CD4-positive, CD25-positive, alpha-beta regulatory T cell (primary cell): Measurements from ENCODE around the gene THAP5. TPM values are rescaled to one million over a fixed set of nuclear protein-coding genes. Genes with fewer than 3 reads are reported as not detected.
"Not testable (repeated sequence)": the region's sequence is repeated elsewhere in the genome, so short reads cannot be mapped to it uniquely, and the experiment has no call there.

Experiments
- ATAC-seq, 2 donors: fragments of 150-1000 bp; cut with Tn5 transposase; one replicate each; pipeline ENCODE4 v1.10.0; 2021; ENCODE audit warnings: low read depth in 2 of 2, moderate number of reproducible peaks in 2 of 2, moderate library complexity in 1 of 2
- DNase-seq, 3 donors: peaks; one replicate each; pipeline versions ENCODE4 v3.0.0 to v3.0.0-alpha.2; 2012 to 2022; ENCODE audit warnings: mixed read lengths in 1 of 3
- H3K27ac ChIP-seq: one replicate; pipeline ENCODE4 v1.7.0; 2013; ENCODE audit warnings: mild to moderate bottlenecking, low read length; ENCODE audit not compliant: insufficient read depth, poor library complexity, severe bottlenecking
- H3K27me3 ChIP-seq: one replicate; pipeline ENCODE4 v1.7.0; 2013; ENCODE audit warnings: low read length; ENCODE audit not compliant: control insufficient read depth, insufficient read depth
- H3K36me3 ChIP-seq: one replicate; pipeline ENCODE4 v1.7.0; 2013; ENCODE audit warnings: mild to moderate bottlenecking, low read length, moderate library complexity; ENCODE audit not compliant: control insufficient read depth, insufficient read depth
- H3K4me1 ChIP-seq: 2 replicates; pipeline ENCODE4 v1.7.0; 2013; ENCODE audit warnings: mild to moderate bottlenecking, low read length; ENCODE audit not compliant: insufficient read depth, control insufficient read depth, poor library complexity, severe bottlenecking
- H3K4me3 ChIP-seq: one replicate; pipeline ENCODE4 v1.7.0; 2013; ENCODE audit warnings: low read depth, mild to moderate bottlenecking, low read length, moderate library complexity
- H3K9me3 ChIP-seq, 2 experiments: 1 replicate in 1 of 2; 2 replicates in 1 of 2; pipeline ENCODE4 v1.7.0; 2013; ENCODE audit warnings: low read length in 2 of 2, mild to moderate bottlenecking in 1 of 2, moderate library complexity in 1 of 2; ENCODE audit not compliant: control insufficient read depth in 2 of 2
- H3K27ac Mint-ChIP-seq, 3 donors: one replicate each; pipeline ENCODE4 v1.8.0; 2020 to 2022; ENCODE audit warnings: mild to moderate bottlenecking in 3 of 3, mixed read lengths in 3 of 3, moderate library complexity in 2 of 3
- H3K27me3 Mint-ChIP-seq: one replicate; pipeline ENCODE4 v1.8.0; 2022; ENCODE audit warnings: mild to moderate bottlenecking, mixed read lengths
- H3K36me3 Mint-ChIP-seq: one replicate; pipeline ENCODE4 v1.8.0; 2020; ENCODE audit warnings: mixed read lengths
- H3K4me1 Mint-ChIP-seq, 4 donors: one replicate each; pipeline ENCODE4 v1.8.0; 2020 to 2022; ENCODE audit warnings: mixed read lengths in 4 of 4, mild to moderate bottlenecking in 1 of 4
- H3K4me3 Mint-ChIP-seq, 4 donors: one replicate each; pipeline ENCODE4 v1.8.0; 2020 to 2022; ENCODE audit warnings: mild to moderate bottlenecking in 4 of 4, mixed read lengths in 4 of 4, moderate library complexity in 3 of 4
- H3K9me3 Mint-ChIP-seq, 7 donors: one replicate each; pipeline ENCODE4 v1.8.0; 2020 to 2022; ENCODE audit warnings: mixed read lengths in 7 of 7, mild to moderate bottlenecking in 3 of 7, moderate library complexity in 2 of 7
- polyA plus RNA-seq, 4 donors: library from polyadenylated mRNA; unstranded; fragments of 300-500 nt; fragmentation: Illumina TruSeq; gene quantifications; one replicate each; pipeline ENCODE4 v1.2.3, GENCODE V29; 2021
- total RNA-seq: library from RNA; stranded (reverse); gene quantifications from one replicate; pipeline ENCODE4 v1.2.3, GENCODE V29; 2022

THAP5 gene
- total and polyA plus RNA-seq, 5 donors from 2014 or later, result 11.3 to 33.7 (median 20.2) TPM

- H3K36me3 ChIP-seq, H3K4me3 Mint-ChIP-seq, H3K27me3 ChIP-seq, H3K27me3 Mint-ChIP-seq, H3K9me3 ChIP-seq, ATAC-seq, H3K4me1 ChIP-seq, DNase-seq, H3K4me3 ChIP-seq, H3K27ac ChIP-seq, H3K4me1 Mint-ChIP-seq, H3K36me3 Mint-ChIP-seq, H3K9me3 Mint-ChIP-seq: not testable (repeated sequence)
- peak overlapping the region in 1 of 3 donors; percentile 7 for H3K27ac Mint-ChIP-seq
Measured at GRCh38 chr7:108548141-108548896, 21.2 kb downstream of the THAP5 start.

DNA sequence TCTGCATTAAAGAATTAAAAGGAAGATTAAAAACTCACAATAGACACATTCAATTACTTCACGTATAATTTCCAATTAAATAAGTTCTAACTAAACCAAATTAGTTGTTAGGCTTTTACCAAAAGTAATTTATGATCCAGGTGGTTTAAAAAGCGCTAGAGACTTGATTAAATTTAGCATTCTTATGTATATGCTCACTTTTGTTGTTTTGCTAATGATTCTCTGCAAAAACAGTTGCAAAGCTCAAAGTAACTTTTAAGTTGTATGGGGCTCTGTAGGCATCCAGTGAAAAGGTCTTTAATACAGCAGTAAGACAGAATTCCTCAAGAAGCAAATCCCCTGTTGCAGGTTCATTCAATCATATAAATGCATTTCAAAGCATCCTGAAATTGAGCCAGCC lies 28.0 kb downstream of the THAP5 start:
- Mint-ChIP-seq H3K27ac (no peak overlapping the region), H3K9me3 (peaks cover 0 to 3% (median 0%) of the 10 kb centered on the region in 7 donors), H3K36me3 (no peaks in the 10 kb centered on the region), H3K4me1 (no peaks in the 10 kb centered on the region), H3K4me3 (no peak overlapping the region), H3K27me3 (no peaks in the 10 kb centered on the region)
- H3K36me3 ChIP-seq, result no peaks in the 10 kb centered on the region
- no peaks in the 10 kb centered on the region for H3K9me3 ChIP-seq
- peaks cover 4% of the 10 kb centered on the region for H3K27me3 ChIP-seq
- no peak for ATAC-seq
- no peak overlapping the region for H3K27ac ChIP-seq
- no peak overlapping the region for H3K4me3 ChIP-seq
- no peak for DNase-seq
- no peaks in the 10 kb centered on the region for H3K4me1 ChIP-seq

GRCh38 chr7:108538685-108539084 lies 30.8 kb downstream of the THAP5 start:
- H3K4me3 ChIP-seq, H3K9me3 Mint-ChIP-seq, DNase-seq, ATAC-seq, H3K27ac ChIP-seq, H3K36me3 Mint-ChIP-seq, H3K27me3 ChIP-seq, H3K4me3 Mint-ChIP-seq, H3K36me3 ChIP-seq, H3K9me3 ChIP-seq, H3K27ac Mint-ChIP-seq, H3K4me1 Mint-ChIP-seq, H3K4me1 ChIP-seq, H3K27me3 Mint-ChIP-seq: not testable (repeated sequence)

- H3K4me1 ChIP-seq, H3K36me3 Mint-ChIP-seq, H3K9me3 ChIP-seq: not testable (repeated sequence)
Measured at GRCh38 chr7:108538236-108538635, 31.3 kb downstream of the THAP5 start.

GRCh38 chr7:108537229-108537628 lies 32.3 kb downstream of the THAP5 start:
- H3K9me3 Mint-ChIP-seq, result peaks cover 0 to 3% (median 0%) of the 10 kb centered on the region in 7 donors
- no peaks in the 10 kb centered on the region for H3K4me1 ChIP-seq

More at GRCh38 chr7:108538236-108538635, 31.3 kb downstream of the THAP5 start:
- H3K27me3 ChIP-seq, H3K4me3 ChIP-seq, ATAC-seq, H3K4me1 Mint-ChIP-seq, H3K27ac ChIP-seq, DNase-seq, H3K27me3 Mint-ChIP-seq, H3K27ac Mint-ChIP-seq, H3K4me3 Mint-ChIP-seq, H3K36me3 ChIP-seq, H3K9me3 Mint-ChIP-seq: not testable (repeated sequence)

DNA sequence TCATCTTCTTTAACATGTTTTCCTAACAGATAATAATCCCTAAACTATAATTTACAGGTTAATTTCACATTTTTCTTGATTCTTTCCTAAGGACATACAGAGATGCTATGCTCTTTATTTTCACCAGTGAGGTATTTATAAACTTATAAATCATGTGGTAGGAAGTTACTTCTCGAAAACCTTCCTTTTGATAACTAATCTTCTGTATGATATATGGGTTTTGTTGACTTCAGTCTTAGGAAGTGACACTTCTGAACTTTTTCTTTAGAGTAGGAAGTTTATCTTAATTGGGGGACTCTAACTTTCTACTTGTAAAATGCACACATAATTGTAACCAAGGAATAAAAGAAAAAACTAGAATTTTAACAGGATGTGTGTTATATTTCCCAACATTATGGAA lies 33.8 kb downstream of the THAP5 start:
- no peaks in the 10 kb centered on the region for H3K36me3 ChIP-seq
- Mint-ChIP-seq H3K4me3 (no peak overlapping the region), H3K4me1 (no peaks in the 10 kb centered on the region), H3K9me3 (peaks cover 0 to 3% (median 0%) of the 10 kb centered on the region in 7 donors), H3K27me3 (peaks cover 9% of the 10 kb centered on the region), H3K36me3 (no peaks in the 10 kb centered on the region), H3K27ac (no peak overlapping the region)
- peaks cover 4% of the 10 kb centered on the region for H3K27me3 ChIP-seq
- DNase-seq (no peak), ATAC-seq (no peak)
- H3K4me1 ChIP-seq, result no peaks in the 10 kb centered on the region
- no peak overlapping the region for H3K27ac ChIP-seq
- no peak overlapping the region for H3K4me3 ChIP-seq
- no peaks in the 10 kb centered on the region for H3K9me3 ChIP-seq

More at GRCh38 chr7:108537229-108537628, 32.3 kb downstream of the THAP5 start:
- Histone ChIP-seq H3K27me3 (peaks cover 4% of the 10 kb centered on the region), H3K4me3 (no peak overlapping the region), H3K9me3 (no peaks in the 10 kb centered on the region), H3K36me3 (no peaks in the 10 kb centered on the region), H3K27ac (no peak overlapping the region)
- no peaks in the 10 kb centered on the region for H3K36me3 Mint-ChIP-seq
- H3K27me3 Mint-ChIP-seq, result peaks cover 9% of the 10 kb centered on the region
- H3K4me3 Mint-ChIP-seq, result no peak overlapping the region
- ATAC-seq, result no peak
- H3K27ac Mint-ChIP-seq, result no peak overlapping the region
- H3K4me1 Mint-ChIP-seq, result no peaks in the 10 kb centered on the region
- no peak for DNase-seq

DNA sequence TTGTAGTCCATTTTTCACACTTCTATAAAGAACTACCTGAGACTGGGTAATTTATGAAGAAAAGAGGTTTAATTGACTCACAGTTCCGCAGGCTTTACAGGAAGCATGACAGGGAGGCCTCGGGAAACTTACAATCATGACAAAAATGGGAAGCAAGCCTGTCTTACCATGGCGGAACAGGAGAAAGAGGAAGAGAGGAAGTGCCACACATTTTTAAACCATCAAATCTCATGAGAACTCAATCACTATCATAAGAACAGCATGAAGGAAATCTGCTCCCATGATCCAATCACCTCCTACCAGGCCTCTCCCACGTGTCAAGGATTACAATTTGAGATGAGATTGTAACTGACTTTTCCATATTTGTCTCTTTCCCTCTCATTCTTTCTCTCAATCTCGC lies 34.2 kb downstream of the THAP5 start:
- Mint-ChIP-seq H3K27ac (no peak overlapping the region), H3K36me3 (no peaks in the 10 kb centered on the region)
- no peak for ATAC-seq

GRCh38 chr7:108533712-108534111 lies 35.8 kb downstream of the THAP5 start:
- Histone ChIP-seq H3K9me3 (no peaks in the 10 kb centered on the region), H3K27me3 (peaks cover 4% of the 10 kb centered on the region), H3K36me3 (no peaks in the 10 kb centered on the region), H3K4me1 (no peaks in the 10 kb centered on the region), H3K27ac (no peak overlapping the region), H3K4me3 (no peak overlapping the region)
- Mint-ChIP-seq H3K36me3 (no peaks in the 10 kb centered on the region), H3K4me1 (no peaks in the 10 kb centered on the region), H3K4me3 (no peak overlapping the region), H3K9me3 (no peaks in the 10 kb centered on the region), H3K27me3 (peaks cover 15% of the 10 kb centered on the region), H3K27ac (no peak overlapping the region)
- DNase-seq, result no peak
- no peak for ATAC-seq

More for the DNA sequence above, 34.2 kb downstream of the THAP5 start:
- Histone ChIP-seq H3K36me3 (no peaks in the 10 kb centered on the region), H3K27me3 (peaks cover 4% of the 10 kb centered on the region), H3K27ac (no peak overlapping the region), H3K4me3 (no peak overlapping the region), H3K4me1 (no peaks in the 10 kb centered on the region), H3K9me3 (no peaks in the 10 kb centered on the region)
- Mint-ChIP-seq H3K4me3 (no peak overlapping the region), H3K27me3 (peaks cover 13% of the 10 kb centered on the region), H3K4me1 (no peaks in the 10 kb centered on the region), H3K9me3 (peaks cover 0 to 3% (median 0%) of the 10 kb centered on the region in 7 donors)
- DNase-seq, result no peak
